Psoas muscle (tissue), 8 donors: ENCODE results near the gene ZNRF2. TPM values are rescaled to one million over a fixed set of nuclear protein-coding genes. Genes with fewer than 3 reads are reported as not detected.

ENCODE experiments used
- ATAC-seq, 4 donors: fragments of 200-7000 bp; cut with Tn5 transposase; one replicate each; pipeline ENCODE4 v1.9.1; 2020; ENCODE audit warnings: moderate library complexity in 3 of 4, mild to moderate bottlenecking in 2 of 4
- DNase-seq, 2 donors: peaks; one replicate each; pipeline ENCODE4 v3.0.0-alpha.2; 2020
- H3K27ac ChIP-seq: fragments of 200-600 bp; one replicate; pipeline ENCODE4 v1.8.0; 2022
- H3K27me3 ChIP-seq, 3 donors: fragments of 200-600 bp in 1 of 3; one replicate each; pipeline versions ENCODE4 v1.6.1 to v1.8.0; 2013 to 2022; ENCODE audit warnings: low read length in 2 of 3, mild to moderate bottlenecking in 2 of 3, moderate library complexity in 1 of 3; ENCODE audit not compliant: insufficient read depth in 3 of 3
- H3K36me3 ChIP-seq, 2 donors: fragments of 200-600 bp in 1 of 2; one replicate each; pipeline versions ENCODE4 v1.6.1 to v1.8.0; 2013 to 2022; ENCODE audit warnings: low read depth in 1 of 2, mild to moderate bottlenecking in 1 of 2, moderate library complexity in 1 of 2; ENCODE audit not compliant: insufficient read depth in 1 of 2
- H3K4me1 ChIP-seq: fragments of 200-600 bp; one replicate; pipeline ENCODE4 v1.8.0; 2022
- H3K4me3 ChIP-seq: fragments of 200-600 bp; one replicate; pipeline ENCODE4 v1.8.0; 2022; ENCODE audit warnings: mild to moderate bottlenecking
- H3K9me3 ChIP-seq: fragments of 200-600 bp; one replicate; pipeline ENCODE4 v1.8.0; 2022
- WGBS, 3 donors: extraction: QIAGEN DNeasy Blood & Tissue Kit; methylation state at CpG; one replicate each; pipeline versions ENCODE4 v1.1.6 to v1.1.7; 2013; 5-methylcytosine and 5-hydroxymethylcytosine counted together
- intact Hi-C, 2 donors: fragments of 100-400 bp; cut with DNase I; formaldehyde crosslinking; loops; one replicate each; pipeline versions ENCODE4 v1.11.0 to v1.14.2; 2022
- polyA plus RNA-seq, 3 donors: library from polyadenylated mRNA; stranded (reverse); fragments of 200-250 nt; gene quantifications; one replicate each; pipeline ENCODE4 v1.2.3, GENCODE V29; 2013
- total RNA-seq, 4 donors: library from RNA; stranded (reverse); fragmentation: NEBNext Ultra II Directional in 2 of 4; extraction: Animal tissue kit (Norgen Biotek cat#: 25700) in 2 of 4; gene quantifications; one replicate each; pipeline versions ENCODE4 v1.2.1 to v1.2.4, GENCODE V29; 2021 to 2023
- TF ChIP-seq, protein P1 (sequence below): fragments of 200-600 bp; IDR thresholded peaks from one replicate; pipeline ENCODE4 v1.8.0; 2022; ENCODE audit warnings: antibody characterized with exemption
- donor health status: healthy with polysubstance abuse.
- donor health status: DM: no; HTN: no; CAD: no; lungs with moderate emphysema.
- donor health status: Bipolar disorder and iron deficiency.
- donor health status: healthy.
- donor health status: DM: yes; HTN: yes; CAD: no.
- donor health status: DM: no; HTN: no; CAD: no.
- donor health status: DM: no; HTN: no; CAD: no.
- donor health status: DM: yes; HTN: yes; CAD: no.

The ZNRF2 gene
- total and polyA plus RNA-seq, 7 donors: 3.9 to 21.5 (median 10.2) TPM

DNA sequence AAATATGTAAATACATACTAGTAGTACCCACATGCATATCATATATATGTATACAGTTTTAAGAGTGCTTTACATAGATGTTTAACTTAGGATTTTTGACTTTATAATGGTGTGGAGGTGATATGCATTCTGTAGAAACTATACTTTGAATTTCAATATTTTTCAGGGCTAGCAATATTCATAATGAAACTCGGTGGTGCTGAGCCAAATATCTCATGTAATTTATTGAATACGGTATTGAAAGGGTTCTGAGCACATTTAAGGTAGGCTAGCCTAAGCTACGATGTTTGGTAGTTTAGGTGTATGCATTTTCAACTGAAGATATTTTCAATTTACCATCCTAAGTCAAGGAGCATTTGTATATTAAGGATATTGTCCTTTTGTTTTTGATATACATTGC lies 36.0 kb downstream of the ZNRF2 start:
- intact Hi-C loops: no loop called here
- WGBS, 3 donors: 84 to 90% (median 84%) methylated on average over 3 of the region's 3 CpGs
- Histone ChIP-seq H3K4me3 (no peak overlapping the region), H3K36me3 (peaks cover 0 to 12% of the 10 kb centered on the region in 2 donors), H3K27ac (no peak overlapping the region), H3K27me3 (no peaks in the 10 kb centered on the region), H3K9me3 (no peaks in the 10 kb centered on the region), H3K4me1 (peaks cover 47% of the 10 kb centered on the region)
- ATAC-seq (no peak), DNase-seq (no peak)
- TF ChIP-seq, protein P1, sequence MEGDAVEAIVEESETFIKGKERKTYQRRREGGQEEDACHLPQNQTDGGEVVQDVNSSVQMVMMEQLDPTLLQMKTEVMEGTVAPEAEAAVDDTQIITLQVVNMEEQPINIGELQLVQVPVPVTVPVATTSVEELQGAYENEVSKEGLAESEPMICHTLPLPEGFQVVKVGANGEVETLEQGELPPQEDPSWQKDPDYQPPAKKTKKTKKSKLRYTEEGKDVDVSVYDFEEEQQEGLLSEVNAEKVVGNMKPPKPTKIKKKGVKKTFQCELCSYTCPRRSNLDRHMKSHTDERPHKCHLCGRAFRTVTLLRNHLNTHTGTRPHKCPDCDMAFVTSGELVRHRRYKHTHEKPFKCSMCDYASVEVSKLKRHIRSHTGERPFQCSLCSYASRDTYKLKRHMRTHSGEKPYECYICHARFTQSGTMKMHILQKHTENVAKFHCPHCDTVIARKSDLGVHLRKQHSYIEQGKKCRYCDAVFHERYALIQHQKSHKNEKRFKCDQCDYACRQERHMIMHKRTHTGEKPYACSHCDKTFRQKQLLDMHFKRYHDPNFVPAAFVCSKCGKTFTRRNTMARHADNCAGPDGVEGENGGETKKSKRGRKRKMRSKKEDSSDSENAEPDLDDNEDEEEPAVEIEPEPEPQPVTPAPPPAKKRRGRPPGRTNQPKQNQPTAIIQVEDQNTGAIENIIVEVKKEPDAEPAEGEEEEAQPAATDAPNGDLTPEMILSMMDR: no peak

DNA sequence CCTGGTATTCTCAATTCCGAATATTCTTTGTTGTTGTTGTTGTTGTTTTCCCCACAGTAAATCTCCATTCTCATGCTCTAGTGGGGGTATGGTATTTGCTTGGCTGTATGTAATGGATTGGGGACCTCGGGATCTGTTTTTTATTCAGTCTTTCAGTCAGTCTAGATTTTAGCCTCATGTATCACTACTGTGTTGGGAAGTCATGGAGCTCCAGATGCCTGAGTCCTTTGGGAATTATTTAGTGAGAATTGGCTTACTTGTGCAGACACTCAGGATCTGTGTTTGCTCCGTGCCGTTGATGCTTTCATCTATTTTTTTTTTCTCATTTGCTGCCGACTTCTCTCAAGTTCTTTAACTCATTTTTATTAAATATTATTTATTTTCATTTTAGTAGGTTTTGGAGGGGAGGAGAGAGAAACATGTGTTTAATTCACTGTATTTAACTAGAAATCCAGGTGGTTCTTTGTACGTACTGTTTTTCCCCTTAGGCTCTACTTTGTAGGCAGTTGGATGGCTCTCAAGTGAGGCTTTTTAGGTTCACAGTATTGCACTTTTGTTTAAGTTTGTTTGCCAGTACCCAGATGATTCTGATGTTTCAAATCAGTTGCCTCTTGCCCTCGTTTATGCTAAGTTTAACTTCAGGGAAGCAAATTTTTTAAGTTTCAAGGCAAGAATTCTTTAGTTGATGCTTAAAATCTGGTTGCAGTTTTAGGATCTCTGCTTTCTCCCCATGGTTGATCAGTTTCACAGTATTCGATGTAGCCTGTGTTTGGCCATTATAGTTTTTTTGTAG lies 36.9 kb downstream of the ZNRF2 start:
- TF ChIP-seq, protein P1: no peak
- 23 to 34% (median 26%) methylated on average over 8 of the region's 8 CpGs for WGBS, 3 donors
- peak overlapping the region; percentile 39 for H3K4me3 ChIP-seq
- H3K9me3 ChIP-seq: no peaks in the 10 kb centered on the region
- peaks cover 46% of the 10 kb centered on the region for H3K4me1 ChIP-seq
- peak in 1 of 4 donors; percentile 35 for ATAC-seq
- peak overlapping the region; percentile 26 for H3K27ac ChIP-seq
- no peak for DNase-seq
- H3K27me3 ChIP-seq: no peaks in the 10 kb centered on the region
- H3K36me3 ChIP-seq: peaks cover 1 to 12% of the 10 kb centered on the region in 2 donors
- intact Hi-C loops: no loop called here

DNA sequence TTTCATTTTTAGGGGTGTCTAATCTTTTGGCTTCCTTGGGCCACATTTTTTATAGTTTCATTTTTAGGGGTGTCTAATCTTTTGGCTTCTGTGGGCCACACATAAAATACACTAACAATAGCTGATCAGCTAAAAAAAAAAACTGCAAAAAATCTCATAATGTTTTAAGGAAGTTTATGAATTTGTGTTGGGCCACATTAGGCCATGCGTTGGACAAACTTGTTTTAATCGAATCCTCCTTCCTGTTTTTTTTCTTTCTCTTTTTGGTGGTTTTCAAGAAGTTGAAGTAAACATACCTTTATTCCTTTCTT lies 37.4 kb downstream of the ZNRF2 start:
- no peaks in the 10 kb centered on the region for H3K9me3 ChIP-seq
- TF ChIP-seq, protein P1: no peak
- H3K27me3 ChIP-seq: no peaks in the 10 kb centered on the region
- peaks cover 2 to 12% of the 10 kb centered on the region in 2 donors for H3K36me3 ChIP-seq
- H3K27ac ChIP-seq: no peak overlapping the region
- ATAC-seq (no peak), DNase-seq (no peak)
- H3K4me1 ChIP-seq: peaks cover 42% of the 10 kb centered on the region
- 13 to 18% (median 15%) methylated on average over 2 of the region's 2 CpGs for WGBS, 3 donors
- peak overlapping the region; percentile 39 for H3K4me3 ChIP-seq
- intact Hi-C loops: no loop called here

DNA sequence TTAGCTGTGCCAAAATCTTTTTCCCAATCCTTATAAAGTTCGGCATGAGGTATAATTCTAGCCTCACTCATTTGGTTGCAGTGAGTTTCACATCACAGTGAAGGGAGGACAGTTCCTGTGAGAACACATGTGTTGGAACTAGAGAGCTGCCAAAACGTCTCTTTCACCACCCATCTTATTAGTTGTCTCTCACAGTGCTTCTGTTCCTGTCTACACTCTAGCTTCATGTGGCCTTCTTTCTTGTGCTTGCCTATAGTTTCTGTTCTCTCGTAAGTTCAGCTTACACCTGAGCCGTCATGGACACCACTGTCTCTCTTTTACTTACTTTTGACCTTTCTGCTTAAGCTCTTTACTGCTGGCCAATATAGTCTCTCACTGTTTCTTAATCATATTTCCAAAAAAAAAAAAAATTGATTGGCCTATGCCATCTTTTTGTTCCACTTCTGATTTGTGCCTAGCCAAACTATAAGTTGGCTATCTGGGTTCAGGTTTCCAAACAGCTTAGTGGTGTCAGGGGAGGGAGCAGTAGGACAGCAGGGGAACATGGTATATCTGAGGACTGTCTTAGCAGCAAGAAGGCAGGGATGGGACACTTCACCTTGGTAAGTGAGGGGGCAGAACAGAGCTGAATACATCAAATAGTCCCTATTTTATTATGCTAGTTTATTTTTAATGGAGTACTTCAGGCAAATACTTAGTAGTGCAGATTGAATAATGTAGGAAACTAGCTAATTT lies 38.0 kb downstream of the ZNRF2 start:
- Histone ChIP-seq H3K27ac (peak overlapping the region; percentile 12), H3K4me3 (peak overlapping the region; percentile 39), H3K36me3 (peaks cover 2 to 12% of the 10 kb centered on the region in 2 donors), H3K4me1 (peaks cover 36% of the 10 kb centered on the region), H3K27me3 (no peaks in the 10 kb centered on the region), H3K9me3 (no peaks in the 10 kb centered on the region)
- TF ChIP-seq, protein P1: no peak
- 21 to 57% (median 22%) methylated on average over 4 of the region's 4 CpGs for WGBS, 3 donors
- intact Hi-C loops: no loop called here
- peak; percentile 81 to 96 (median 94) for ATAC-seq
- DNase-seq: no peak
